Epidermal melanocyte (primary cell): ENCODE measurements around the gene WDHD1.
"Not testable (repeated sequence)": the region's sequence is repeated elsewhere in the genome, so short reads cannot be mapped to it uniquely, and the experiment has no call there.

Source experiments
- DNase-seq: peaks from one replicate; pipeline ENCODE4 v3.0.0; 2011; ENCODE audit warnings: low spot score; ENCODE audit not compliant: insufficient read length

The WDHD1 gene, protein sequence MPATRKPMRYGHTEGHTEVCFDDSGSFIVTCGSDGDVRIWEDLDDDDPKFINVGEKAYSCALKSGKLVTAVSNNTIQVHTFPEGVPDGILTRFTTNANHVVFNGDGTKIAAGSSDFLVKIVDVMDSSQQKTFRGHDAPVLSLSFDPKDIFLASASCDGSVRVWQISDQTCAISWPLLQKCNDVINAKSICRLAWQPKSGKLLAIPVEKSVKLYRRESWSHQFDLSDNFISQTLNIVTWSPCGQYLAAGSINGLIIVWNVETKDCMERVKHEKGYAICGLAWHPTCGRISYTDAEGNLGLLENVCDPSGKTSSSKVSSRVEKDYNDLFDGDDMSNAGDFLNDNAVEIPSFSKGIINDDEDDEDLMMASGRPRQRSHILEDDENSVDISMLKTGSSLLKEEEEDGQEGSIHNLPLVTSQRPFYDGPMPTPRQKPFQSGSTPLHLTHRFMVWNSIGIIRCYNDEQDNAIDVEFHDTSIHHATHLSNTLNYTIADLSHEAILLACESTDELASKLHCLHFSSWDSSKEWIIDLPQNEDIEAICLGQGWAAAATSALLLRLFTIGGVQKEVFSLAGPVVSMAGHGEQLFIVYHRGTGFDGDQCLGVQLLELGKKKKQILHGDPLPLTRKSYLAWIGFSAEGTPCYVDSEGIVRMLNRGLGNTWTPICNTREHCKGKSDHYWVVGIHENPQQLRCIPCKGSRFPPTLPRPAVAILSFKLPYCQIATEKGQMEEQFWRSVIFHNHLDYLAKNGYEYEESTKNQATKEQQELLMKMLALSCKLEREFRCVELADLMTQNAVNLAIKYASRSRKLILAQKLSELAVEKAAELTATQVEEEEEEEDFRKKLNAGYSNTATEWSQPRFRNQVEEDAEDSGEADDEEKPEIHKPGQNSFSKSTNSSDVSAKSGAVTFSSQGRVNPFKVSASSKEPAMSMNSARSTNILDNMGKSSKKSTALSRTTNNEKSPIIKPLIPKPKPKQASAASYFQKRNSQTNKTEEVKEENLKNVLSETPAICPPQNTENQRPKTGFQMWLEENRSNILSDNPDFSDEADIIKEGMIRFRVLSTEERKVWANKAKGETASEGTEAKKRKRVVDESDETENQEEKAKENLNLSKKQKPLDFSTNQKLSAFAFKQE

DNA sequence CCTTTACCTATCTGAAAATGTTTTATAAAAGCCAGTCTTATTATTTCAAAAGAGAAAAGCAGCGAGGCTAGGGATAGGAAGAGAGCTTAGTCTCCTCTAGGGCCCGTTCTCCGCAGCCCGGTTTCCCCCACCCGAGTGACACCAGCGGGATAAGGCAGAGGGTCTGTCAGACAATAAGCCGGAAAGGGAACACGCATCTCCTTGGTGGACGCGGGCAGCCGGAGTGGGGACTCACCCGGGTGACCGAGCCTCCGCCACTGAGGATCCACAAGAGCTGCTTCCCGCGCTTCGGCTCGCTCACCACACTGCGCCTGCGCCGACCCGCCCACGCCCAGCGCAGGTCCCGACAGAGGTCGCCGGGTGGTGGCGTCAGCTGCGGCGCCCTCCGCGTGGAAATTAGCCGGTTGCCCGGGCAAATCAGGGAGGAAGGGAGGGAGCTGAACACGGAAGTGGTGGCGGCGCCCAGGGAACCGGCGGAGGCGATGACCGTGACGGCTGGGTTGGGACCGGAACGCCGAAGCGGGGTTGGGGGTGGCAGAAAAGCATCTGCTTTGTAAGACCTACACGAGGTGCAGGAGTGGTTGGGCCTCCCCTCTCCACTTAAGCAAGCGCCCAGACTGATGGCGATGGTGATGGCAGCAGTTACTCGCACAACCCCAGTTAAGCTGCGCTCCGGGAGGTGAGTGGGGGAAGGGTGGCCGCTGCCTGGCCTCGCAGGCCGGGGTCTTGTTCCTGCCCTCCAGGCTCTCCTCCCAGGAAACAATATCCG, at the start of gene WDHD1, which contains the start of gene SOCS4:
Gene WDHD1 (minus strand): TSS at position 307 of the 769 bp plus-strand sequence. CDS start 312 bp downstream, outside the sequence.
Gene SOCS4 (plus strand): TSS at position 444 of the 769 bp plus-strand sequence. CDS start 15,806 bp downstream, outside the sequence.
- DNase-seq: peak; percentile 85

DNA sequence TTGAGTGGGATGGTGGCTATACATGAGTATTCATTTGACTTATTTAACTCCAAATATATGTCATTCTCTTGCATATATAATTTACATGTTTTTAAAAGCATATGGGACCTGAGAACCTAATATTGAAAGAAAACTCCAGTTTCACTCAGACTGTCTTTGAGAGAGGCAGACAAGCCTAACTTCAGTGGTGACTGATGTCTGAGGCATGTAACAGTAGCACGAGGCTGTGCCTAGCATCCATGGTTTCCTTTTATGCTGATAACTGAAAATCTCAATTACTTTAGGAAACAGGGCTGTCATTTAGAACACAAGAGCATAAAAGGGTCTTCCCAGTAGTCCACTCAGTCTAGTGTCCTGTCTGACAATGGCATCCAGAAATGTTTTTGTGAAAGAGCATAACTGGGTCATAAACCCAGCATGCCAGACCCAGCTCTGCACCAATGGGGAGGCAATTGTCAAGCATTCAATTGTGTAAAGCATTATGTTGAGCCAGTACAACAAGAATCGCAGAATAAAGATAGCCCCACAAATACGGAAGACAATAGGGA, 48.8 kb upstream of the WDHD1 start:
- no peak for DNase-seq

DNA sequence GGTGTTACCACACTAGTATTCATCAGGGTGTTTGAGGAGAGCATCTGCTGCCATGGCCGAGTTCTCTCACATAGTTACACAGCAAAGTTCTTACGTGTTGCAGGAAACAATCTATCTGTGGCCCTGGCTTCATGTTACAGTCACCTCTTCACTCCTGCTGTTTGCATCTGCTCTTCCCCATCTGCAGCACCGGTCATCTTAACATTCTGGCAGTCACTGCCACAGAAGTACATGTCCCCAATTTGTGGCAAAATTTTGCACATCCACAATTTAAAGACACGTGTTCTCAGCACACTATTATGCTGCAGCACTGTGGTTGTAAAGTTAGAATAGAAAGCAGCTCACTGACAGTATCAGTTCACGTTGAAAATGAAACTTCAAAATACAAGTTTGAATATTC, 47.8 kb upstream of the WDHD1 start:
- no peak for DNase-seq

DNA sequence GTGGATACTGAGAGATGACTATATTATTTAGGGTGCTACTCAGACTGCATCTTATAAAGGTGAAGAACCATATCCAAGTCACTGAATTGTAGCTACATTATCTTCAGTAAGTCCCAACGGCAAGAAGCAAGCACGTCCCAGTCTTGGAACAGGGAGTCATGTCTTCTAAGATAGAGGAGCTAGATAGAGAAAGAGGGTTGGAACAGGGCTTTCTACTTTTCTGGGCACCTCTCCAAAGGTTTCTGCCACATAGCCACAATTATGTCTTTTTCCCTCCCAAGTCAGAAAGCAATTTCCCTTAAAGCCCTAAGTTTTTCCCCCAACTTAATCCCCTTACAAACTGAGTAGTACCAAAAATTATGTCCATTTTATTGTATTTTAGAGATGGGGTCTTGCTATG, 47.0 kb upstream of the WDHD1 start:
- peak; percentile 22 for DNase-seq

DNA sequence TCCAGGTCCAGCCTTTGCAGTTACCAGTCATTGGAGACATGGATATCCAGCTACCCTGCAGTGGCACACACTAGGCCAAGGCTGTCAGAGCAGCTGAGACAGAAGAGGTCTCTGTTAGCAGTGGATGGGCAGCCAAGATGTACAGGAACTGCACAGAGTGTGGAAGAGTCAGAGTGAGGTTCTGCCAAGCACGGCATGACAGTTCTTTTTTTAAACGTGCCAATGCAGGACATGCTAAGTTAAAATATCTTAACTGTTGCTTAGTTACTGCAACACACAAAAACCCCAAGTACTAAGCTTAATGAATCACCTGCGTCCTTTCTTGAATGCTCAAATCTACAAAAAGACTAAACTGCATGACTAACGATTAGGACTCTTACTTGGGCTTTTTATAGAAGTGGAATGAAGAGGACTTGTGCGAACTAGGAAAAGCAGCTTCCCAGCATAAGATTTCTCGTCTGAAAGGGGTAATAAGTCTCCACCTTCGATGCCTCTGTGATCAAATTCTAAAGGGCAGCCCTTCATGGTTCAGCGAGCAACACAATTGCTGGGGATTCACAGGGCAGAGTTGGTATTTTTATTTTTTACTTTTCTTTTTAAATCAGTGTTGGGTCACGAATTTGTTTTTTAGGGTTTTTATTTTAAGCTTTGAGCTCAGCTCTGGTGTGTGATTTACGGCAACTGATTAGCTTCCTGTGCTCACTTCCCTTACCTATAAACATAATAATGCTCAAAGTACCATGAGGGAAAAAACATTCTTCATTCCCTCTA, 45.2 kb upstream of the WDHD1 start:
- DNase-seq: peak; percentile 29

DNA sequence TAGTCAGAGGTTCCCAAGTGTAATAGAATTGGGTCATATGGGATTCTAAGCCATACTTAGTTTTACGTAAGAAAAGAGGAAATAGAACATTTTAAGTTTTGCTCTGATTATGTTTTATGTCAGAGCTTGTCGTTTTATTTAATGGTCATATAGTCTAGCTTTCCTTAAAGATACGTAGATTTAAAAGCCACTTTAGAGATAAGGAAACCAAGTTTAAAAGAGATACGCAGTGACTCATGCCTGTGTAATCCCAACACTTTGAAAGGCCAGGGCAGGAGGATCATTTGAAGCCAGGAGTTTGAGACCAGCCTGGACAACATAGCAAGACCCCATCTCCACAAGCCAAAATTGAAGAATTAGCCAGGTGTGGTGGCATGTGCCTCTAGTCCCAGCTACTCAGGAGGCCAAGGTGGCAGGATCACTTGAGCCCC, 44.1 kb upstream of the WDHD1 start:
- DNase-seq: no peak

DNA sequence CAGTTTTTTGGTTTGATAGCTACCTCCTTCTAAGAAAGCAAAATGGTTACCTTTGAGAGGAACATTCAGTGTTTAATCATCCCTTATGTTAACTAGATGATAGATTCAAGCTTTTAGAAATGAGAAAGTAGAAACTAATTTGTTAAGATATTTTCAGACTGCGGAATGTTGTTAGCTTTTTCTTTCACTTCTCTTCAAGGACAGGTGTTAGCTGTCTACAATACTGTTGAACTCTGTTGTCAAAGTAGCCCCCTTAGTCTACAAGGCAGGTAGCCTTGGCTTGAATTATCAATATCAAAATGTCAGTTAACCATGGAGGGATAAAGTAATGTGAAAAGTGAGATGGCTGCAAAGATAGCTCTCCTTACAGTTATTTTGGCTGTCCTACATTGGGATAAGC, 39.3 kb upstream of the WDHD1 start:
- no peak for DNase-seq

DNA sequence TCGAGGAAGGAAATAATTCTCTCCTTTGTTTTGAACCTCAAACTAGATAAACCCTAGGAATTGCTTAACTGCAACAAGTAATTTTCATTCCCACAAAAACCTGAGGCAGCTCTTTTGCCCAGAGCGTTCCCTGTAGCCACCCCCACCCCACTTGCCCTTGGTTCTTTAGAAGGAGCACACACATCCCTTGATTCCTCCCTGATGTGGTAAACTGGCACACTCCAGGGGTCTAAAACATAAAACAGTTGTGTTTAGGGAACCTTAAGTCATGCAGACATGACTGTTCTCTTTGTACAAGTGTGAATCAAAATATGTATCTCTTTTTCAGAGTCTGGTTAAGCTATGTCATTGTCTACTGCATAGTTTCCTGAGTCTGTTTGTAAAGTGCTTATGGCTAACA, 38.5 kb upstream of the WDHD1 start:
- DNase-seq: no peak

DNA sequence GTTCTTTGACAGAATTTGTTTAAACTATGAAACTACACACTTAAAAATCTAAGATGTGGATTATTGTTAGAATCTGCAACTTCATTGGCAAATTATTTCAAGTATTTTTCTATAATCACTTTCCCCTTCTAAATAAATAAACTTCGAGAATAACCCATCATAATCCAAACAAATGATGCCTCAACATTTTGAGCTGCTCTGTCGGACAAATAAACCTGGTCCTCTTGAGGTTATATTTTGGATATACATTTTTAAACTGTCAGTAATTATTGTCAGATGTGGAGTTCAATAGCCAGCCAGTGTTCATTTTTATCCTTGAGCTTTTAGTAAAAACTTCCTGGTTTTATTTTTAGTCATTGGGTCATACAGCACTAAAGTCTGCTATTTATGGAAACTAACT, 38.0 kb upstream of the WDHD1 start:
- DNase-seq: not testable (repeated sequence)

DNA sequence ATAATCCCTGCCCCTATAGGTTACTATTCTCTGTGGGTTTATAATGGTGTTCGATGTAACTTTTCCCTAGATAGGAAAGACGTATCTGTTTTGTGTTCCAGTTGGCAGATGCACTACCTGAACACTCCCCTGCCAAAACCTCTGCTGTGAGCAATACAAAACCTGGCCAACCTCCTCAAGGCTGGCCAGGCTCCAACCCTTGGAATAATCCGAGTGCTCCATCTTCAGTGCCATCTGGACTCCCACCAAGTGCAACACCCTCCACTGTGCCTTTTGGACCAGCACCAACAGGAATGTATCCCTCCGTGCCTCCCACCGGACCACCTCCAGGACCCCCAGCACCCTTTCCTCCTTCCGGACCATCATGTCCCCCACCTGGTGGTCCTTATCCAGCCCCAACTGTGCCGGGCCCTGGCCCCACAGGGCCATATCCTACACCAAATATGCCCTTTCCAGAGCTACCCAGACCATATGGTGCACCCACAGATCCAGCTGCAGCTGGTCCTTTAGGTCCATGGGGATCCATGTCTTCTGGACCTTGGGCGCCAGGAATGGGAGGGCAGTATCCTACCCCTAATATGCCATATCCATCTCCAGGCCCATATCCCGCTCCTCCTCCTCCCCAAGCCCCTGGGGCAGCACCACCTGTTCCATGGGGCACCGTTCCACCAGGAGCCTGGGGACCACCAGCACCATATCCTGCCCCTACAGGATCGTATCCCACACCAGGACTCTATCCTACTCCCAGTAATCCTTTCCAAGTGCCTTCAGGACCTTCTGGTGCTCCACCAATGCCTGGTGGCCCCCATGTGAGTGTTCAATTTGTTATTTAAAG, 35.8 kb upstream of the WDHD1 start:
- DNase-seq: no peak

DNA sequence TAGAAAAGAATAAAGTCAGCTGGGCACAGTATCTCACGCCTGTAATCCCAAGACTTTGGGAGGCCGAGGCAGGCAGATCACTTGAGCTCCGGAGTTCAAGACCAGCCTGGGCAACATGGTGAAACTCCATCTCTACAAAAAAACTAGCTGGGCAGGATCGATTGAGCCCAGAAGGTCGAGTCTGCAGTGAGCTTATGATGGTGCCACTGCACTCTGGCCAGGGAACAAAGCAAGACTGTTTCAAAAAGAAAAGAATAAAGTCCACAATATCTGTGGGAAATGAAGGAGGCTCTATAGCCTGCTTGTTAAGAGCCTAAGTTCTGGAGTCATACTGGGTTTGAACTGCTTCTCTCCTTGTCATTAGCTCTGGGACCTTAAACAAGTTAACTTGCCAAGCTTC, 32.4 kb upstream of the WDHD1 start:
- DNase-seq: no peak

DNA sequence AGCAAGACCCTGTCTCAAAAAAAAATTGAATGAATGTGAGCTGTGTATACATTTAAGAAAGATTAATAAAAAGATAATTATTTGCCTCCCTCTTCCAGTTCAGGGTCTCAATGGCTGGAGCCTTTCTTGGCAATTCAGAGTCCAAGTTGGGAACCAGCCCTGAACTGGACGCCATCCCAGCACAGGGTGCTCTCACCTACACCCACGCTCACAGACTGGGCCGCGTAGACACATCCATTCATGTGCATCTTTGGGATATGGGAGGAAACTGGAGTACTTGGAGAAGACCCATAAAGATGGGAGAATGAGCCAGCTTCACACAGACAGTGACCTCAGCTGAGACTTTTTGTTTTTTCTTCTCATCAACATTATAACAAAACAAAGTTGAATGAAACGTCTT, 31.0 kb upstream of the WDHD1 start:
- no peak for DNase-seq

DNA sequence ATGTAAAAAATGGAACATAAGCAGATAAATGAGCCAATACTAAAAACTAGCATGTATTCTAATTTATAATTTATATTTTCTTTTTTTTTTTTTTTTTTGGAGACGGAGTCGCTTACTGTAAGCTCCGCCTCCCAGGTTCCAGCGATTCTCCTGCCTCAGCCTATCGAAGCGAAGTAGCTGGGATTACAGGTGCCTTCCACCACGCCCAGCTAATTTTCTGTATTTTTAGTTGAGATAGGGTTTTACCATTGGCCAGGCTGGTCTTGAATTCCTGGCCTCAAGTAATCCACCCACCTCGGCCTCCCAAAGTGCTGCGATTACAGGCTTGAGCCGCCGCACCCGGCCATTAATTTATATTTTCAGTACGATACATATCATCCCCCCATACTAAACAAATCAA, 27.2 kb upstream of the WDHD1 start:
- no peak for DNase-seq

DNA sequence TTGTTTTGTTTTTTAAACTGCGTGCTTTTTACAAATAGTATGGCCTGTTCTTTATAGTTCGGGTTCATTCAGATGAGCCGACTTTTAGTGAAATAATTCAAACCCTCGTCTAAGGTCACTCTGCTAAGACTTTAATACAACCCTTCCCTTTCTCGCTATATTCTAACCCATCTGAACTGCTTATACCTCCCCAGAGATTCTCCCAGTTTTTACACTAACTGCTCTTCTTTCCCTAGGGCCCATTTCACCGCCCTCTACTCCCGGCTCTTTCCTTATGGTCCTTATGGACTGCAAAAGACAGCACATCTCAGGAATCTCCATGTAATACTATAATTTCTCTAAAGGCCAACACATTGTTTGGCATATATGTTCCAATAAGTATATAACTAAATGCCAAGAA, 26.6 kb upstream of the WDHD1 start:
- no peak for DNase-seq

DNA sequence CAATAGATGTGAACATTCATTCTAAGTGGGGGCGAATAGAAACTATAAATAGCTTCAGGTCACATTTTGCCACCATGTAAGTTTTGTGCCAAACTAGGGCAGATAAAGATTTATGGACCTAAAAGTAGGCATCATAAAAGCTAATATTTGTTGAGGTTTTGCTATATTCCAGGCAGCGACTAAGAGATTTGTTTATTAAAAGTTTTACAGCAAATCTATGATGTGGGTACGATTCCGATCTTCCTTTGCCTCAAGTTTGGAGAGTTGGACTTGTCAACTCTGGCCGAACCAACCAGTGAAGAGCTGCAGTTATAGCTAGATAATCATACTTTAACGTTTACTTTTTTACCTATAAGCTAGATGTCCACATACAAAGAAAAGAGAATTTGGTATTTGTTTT, 26.1 kb upstream of the WDHD1 start:
- DNase-seq: no peak

DNA sequence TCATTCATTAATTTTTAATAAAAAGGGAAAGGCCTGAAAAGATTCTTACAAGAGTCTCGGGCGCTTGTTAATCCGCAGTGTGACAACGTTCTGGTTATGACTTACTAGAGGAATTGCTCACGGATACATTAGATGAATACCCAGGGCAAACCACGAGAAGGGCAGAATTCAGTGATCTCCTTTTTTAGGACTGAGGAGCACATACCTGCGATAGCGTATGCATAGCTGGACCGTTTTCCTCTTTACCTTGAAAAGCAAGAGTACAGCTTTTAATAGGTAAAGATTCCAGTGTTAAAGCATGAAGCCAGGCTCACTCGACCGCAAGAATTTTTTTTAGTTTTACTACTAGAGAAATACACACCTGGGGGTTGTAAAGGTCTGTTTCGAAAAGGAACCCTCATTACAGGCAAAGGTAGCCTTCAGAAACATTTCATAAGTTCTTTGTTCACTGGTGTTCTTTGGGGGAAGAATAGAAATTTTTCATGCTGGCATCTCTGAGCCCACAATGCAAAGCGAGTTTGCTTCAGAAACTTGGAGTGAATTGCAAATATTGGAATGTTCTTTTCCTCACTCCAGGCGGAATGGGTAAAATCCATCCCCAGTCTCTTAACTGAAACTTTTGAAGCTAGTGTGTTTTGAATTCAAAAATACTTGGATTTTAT, 25.5 kb upstream of the WDHD1 start:
- DNase-seq: peak; percentile 37

DNA sequence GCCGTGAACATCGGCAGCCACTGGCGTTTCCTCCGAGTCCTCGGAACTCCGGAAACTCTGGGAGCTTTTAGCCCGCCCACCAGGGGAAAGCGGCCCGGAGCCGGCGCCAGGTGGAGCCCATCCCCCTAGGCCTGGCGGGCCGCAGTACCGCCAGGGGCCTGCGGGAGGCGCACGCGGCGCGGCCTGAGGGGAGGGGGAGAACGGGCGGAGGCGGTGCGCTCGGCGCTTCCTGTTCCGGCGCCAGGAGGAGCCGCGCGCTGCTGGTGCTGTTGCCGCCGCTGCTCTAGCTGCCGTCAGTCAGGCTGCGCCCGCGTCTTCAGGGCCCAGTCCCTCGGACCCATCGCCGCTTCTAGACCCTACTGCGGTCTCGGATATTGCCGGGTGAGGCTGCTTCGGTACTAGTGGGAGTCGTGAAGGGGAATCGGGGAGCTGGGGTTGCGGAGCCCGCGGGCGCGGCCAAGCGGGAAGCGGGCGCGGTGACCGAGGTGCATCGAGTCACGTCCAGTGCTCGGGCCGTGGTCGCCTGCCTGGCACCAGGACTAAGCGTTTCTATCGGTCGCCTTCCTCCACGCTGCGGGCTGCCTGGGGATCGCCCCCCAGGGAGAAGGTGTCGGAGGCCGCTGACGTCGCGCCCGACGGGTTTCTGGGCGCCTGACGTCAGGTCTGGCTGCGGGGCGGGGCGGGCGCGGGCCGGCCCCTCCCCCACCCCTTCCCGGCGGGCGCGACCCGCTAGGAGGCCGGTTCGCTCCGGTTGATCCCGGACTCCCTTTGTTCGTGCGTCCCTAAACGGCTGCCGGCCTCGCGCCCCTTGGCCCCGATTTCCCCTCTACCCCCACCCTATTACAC, 24.7 kb upstream of the WDHD1 start, which contains the start of gene MAPK1IP1L:
Gene MAPK1IP1L (plus strand): TSS at position 225 of the 846 bp plus-strand sequence. CDS start 10,037 bp downstream, outside the sequence.
- peak; percentile 91 for DNase-seq

DNA sequence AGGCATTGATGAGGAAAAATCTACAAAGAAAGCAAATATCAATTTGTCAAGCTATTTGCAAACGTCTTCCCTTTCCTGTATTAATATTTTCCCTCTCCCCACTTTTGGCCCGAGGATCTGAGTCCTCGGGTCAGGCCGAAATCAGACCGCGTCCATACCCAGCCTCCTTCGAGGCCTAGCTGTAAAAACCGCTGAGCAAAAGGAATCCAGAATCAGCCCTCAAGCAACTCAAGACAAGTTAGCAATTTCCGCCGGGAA, 24.2 kb upstream of the WDHD1 start:
- DNase-seq: no peak
